GM23338 (cell line): ENCODE data around the gene SYNDIG1L.

Source experiments
- CREB1 ChIP-seq: fragments of 250-450 bp; sonication (Bioruptor Pico); IDR thresholded peaks from 2 replicates; pipeline ENCODE4 v1.5.0; 2020; ENCODE audit warnings: low read depth, mild to moderate bottlenecking, moderate library complexity
- CTCF ChIP-seq, 2 experiments: fragments of 200-600 bp in 1 of 2; sonication (generic) in 1 of 2; conservative IDR thresholded peaks; 2 replicates each; pipeline versions ENCODE4 v1.5.1 to v1.6.1; 2016 to 2017; ENCODE audit warnings: antibody characterized with exemption in 2 of 2, low read depth in 2 of 2, mild to moderate bottlenecking in 2 of 2, moderate library complexity in 1 of 2
- EZH2 ChIP-seq: fragments of 200-600 bp; sonication (generic); IDR thresholded peaks from one replicate; pipeline ENCODE4 v1.8.0; 2017; ENCODE audit warnings: antibody characterized with exemption, mild to moderate bottlenecking, low read depth; ENCODE audit not compliant: unreplicated experiment
- EZH2phosphoT487 ChIP-seq: fragments of 200-600 bp; sonication (generic); IDR thresholded peaks from one replicate; pipeline ENCODE4 v1.8.1; 2018; ENCODE audit warnings: antibody characterized with exemption; ENCODE audit not compliant: unreplicated experiment
- JUNB ChIP-seq: IDR thresholded peaks from one replicate; pipeline ENCODE4 v1.6.1; 2016; ENCODE audit warnings: antibody characterized with exemption; ENCODE audit not compliant: unreplicated experiment
- NANOG ChIP-seq: IDR thresholded peaks from 2 replicates; pipeline ENCODE4 v1.6.1; 2016; ENCODE audit warnings: antibody characterized with exemption, borderline replicate concordance
- POLR2AphosphoS5 ChIP-seq: IDR thresholded peaks from 2 replicates; pipeline ENCODE4 v1.6.1; 2016; ENCODE audit warnings: antibody characterized with exemption, low read depth
- REST ChIP-seq: IDR thresholded peaks from one replicate; pipeline ENCODE4 v1.6.1; 2018; ENCODE audit warnings: antibody characterized with exemption; ENCODE audit not compliant: unreplicated experiment
- STAT1 ChIP-seq: IDR thresholded peaks from one replicate; pipeline ENCODE4 v1.6.1; 2016; ENCODE audit warnings: antibody characterized with exemption; ENCODE audit not compliant: unreplicated experiment
- ZNF114 ChIP-seq: fragments of 250-450 bp; sonication (Bioruptor Pico); IDR thresholded peaks from 2 replicates; pipeline ENCODE4 v1.5.0; 2020; ENCODE audit warnings: mild to moderate bottlenecking, moderate library complexity
- ZNF331 ChIP-seq: fragments of 250-450 bp; sonication (Bioruptor Pico); IDR thresholded peaks from 2 replicates; pipeline ENCODE4 v1.5.0; 2020; ENCODE audit warnings: low read depth, mild to moderate bottlenecking, moderate library complexity
- TF ChIP-seq, protein P1 (sequence below): IDR thresholded peaks from 2 replicates; pipeline ENCODE4 v1.6.1; 2016; ENCODE audit warnings: antibody characterized with exemption

GRCh38 chr14:74464785-74465184 is 38.8 kb upstream of the SYNDIG1L start:
- TF ChIP-seq CTCF (conservative IDR thresholded peaks at IDR 0.05; ENCODE audit: low read depth in 2 of 2) (no peak), EZH2 (no peak), POLR2AphosphoS5 (no peak), EZH2phosphoT487 (no peak), REST (no peak), CREB1 (CRISPR knock-in tag) (no peak), NANOG (no peak), JUNB (no peak), ZNF114 (no peak), STAT1 (no peak), ZNF331 (CRISPR knock-in tag) (no peak)
- TF ChIP-seq, protein P1, sequence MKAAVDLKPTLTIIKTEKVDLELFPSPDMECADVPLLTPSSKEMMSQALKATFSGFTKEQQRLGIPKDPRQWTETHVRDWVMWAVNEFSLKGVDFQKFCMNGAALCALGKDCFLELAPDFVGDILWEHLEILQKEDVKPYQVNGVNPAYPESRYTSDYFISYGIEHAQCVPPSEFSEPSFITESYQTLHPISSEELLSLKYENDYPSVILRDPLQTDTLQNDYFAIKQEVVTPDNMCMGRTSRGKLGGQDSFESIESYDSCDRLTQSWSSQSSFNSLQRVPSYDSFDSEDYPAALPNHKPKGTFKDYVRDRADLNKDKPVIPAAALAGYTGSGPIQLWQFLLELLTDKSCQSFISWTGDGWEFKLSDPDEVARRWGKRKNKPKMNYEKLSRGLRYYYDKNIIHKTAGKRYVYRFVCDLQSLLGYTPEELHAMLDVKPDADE, result no peak
